Kidney epithelial cell (primary cell): ENCODE measurements around the gene ADCY3. TPM values are rescaled to one million over a fixed set of nuclear protein-coding genes. Genes with fewer than 3 reads are reported as not detected.

Experiments used
- DNase-seq: peaks from one replicate; pipeline ENCODE4 v3.0.0-alpha.2; 2010; ENCODE audit warnings: low read depth
- H3K27me3 ChIP-seq: 2 replicates; pipeline ENCODE4 v1.6.0; 2011; ENCODE audit warnings: low read length; ENCODE audit not compliant: control insufficient read depth, insufficient read depth
- H3K36me3 ChIP-seq: 2 replicates; pipeline ENCODE4 v1.5.1; 2011; ENCODE audit warnings: low read length; ENCODE audit not compliant: control insufficient read depth, insufficient read depth
- H3K4me3 ChIP-seq: 2 replicates; pipeline ENCODE4 v1.5.1; 2011; ENCODE audit warnings: low read depth, mild to moderate bottlenecking, control low read depth, low read length
- CTCF ChIP-seq: IDR thresholded peaks from 2 replicates; pipeline ENCODE4 v1.5.1; 2011; ENCODE audit warnings: mild to moderate bottlenecking, moderate library complexity, low read length, control low read depth, inconsistent platforms; ENCODE audit not compliant: insufficient read depth, poor library complexity, severe bottlenecking
- total RNA-seq: library from RNA; depleted of rRNA; stranded (reverse); fragments of >200 nt; gene quantifications from 2 replicates; pipeline ENCODE4 v1.2.3, GENCODE V29; 2015

Gene ADCY3
- total RNA-seq, 1 donor from 2014 or later, result 24.5 TPM

- peaks cover 1% of the 10 kb centered on the region for H3K36me3 ChIP-seq
These were observed 966 bp downstream of the ADCY3 start for GRCh38 chr2:24919037-24919505.

GRCh38 chr2:24918326-24919036, 1.6 kb downstream of the ADCY3 start:
- H3K36me3 ChIP-seq, result peaks cover 1% of the 10 kb centered on the region
- no peak for DNase-seq
- H3K27me3 ChIP-seq, result no peaks in the 10 kb centered on the region
- no peak for TF ChIP-seq CTCF
- no peak overlapping the region for H3K4me3 ChIP-seq

More at GRCh38 chr2:24919037-24919505, 966 bp downstream of the ADCY3 start:
- peak overlapping the region; percentile 48 for H3K4me3 ChIP-seq
- no peaks in the 10 kb centered on the region for H3K27me3 ChIP-seq
- TF ChIP-seq CTCF, result no peak
- DNase-seq, result no peak

GRCh38 chr2:24917731-24918325, 2.2 kb downstream of the ADCY3 start:
- no peak for TF ChIP-seq CTCF
- Histone ChIP-seq H3K4me3 (no peak overlapping the region), H3K27me3 (no peaks in the 10 kb centered on the region), H3K36me3 (peaks cover 1% of the 10 kb centered on the region)
- DNase-seq, result no peak

GRCh38 chr2:24917086-24917485, 3.0 kb downstream of the ADCY3 start:
- DNase-seq, result no peak
- H3K36me3 ChIP-seq, result peaks cover 1% of the 10 kb centered on the region
- H3K4me3 ChIP-seq, result no peak overlapping the region
- H3K27me3 ChIP-seq, result no peaks in the 10 kb centered on the region
- TF ChIP-seq CTCF, result no peak

GRCh38 chr2:24915796-24916195, 4.2 kb downstream of the ADCY3 start:
- H3K27me3 ChIP-seq, result no peaks in the 10 kb centered on the region
- H3K4me3 ChIP-seq, result no peak overlapping the region
- DNase-seq, result no peak
- TF ChIP-seq CTCF, result no peak
- H3K36me3 ChIP-seq, result peaks cover 1% of the 10 kb centered on the region
